Neural cell (in vitro differentiated cells): ENCODE measurements around the gene PLCZ1.

ENCODE experiments used
- EZH2 ChIP-seq: fragments of 200-600, 300-800 bp; shearing (Covaris generic), sonication (generic); IDR thresholded peaks from 2 replicates; pipeline ENCODE4 v1.6.1; 2014; ENCODE audit warnings: antibody characterized with exemption, low read length, borderline replicate concordance, mild to moderate bottlenecking; ENCODE audit not compliant: insufficient read depth, poor library complexity, severe bottlenecking
- POLR2AphosphoS5 ChIP-seq: IDR thresholded peaks from 2 replicates; pipeline ENCODE4 v1.6.1; 2012
- RAD21 ChIP-seq: fragments of 450-650 bp; conservative IDR thresholded peaks from 2 replicates; pipeline ENCODE4 v1.6.1; 2014; ENCODE audit warnings: antibody characterized with exemption, mild to moderate bottlenecking, moderate library complexity
- SMC3 ChIP-seq: fragments of 450-650 bp; conservative IDR thresholded peaks from 2 replicates; pipeline ENCODE4 v1.6.1; 2014; ENCODE audit warnings: antibody characterized with exemption, mild to moderate bottlenecking, moderate library complexity; ENCODE audit not compliant: poor library complexity
- TF ChIP-seq, protein P1 (sequence below): fragments of 450-650 bp; IDR thresholded peaks from 2 replicates; pipeline ENCODE4 v1.5.1; 2014; ENCODE audit warnings: antibody characterized with exemption, mild to moderate bottlenecking, moderate library complexity; ENCODE audit not compliant: poor library complexity, severe bottlenecking
- TF ChIP-seq, protein P2 (sequence below): IDR thresholded peaks from 2 replicates; pipeline ENCODE4 v1.6.1; 2012; ENCODE audit warnings: borderline replicate concordance

DNA sequence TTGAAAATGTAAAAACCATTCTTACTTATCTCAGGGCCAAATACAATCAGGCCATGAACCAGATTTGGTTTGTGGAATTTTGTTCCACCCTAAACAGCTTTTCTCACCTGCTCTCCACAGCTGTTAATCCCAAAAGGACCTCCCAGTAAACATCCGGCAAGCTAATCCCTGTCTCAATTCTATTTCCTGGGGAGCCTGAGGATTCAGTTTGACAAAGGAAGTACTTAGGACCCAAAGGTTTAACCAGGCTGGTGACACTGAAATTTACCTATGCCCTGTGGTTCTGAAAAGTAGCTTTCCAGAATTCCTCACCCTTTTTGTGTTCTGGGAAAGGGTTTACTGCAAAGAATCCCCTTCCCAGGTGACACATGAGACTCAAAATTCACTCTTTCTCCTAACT lies 15.1 kb upstream of the PLCZ1 start:
- TF ChIP-seq, protein P1, sequence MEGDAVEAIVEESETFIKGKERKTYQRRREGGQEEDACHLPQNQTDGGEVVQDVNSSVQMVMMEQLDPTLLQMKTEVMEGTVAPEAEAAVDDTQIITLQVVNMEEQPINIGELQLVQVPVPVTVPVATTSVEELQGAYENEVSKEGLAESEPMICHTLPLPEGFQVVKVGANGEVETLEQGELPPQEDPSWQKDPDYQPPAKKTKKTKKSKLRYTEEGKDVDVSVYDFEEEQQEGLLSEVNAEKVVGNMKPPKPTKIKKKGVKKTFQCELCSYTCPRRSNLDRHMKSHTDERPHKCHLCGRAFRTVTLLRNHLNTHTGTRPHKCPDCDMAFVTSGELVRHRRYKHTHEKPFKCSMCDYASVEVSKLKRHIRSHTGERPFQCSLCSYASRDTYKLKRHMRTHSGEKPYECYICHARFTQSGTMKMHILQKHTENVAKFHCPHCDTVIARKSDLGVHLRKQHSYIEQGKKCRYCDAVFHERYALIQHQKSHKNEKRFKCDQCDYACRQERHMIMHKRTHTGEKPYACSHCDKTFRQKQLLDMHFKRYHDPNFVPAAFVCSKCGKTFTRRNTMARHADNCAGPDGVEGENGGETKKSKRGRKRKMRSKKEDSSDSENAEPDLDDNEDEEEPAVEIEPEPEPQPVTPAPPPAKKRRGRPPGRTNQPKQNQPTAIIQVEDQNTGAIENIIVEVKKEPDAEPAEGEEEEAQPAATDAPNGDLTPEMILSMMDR, result no peak
- no peak for TF ChIP-seq POLR2AphosphoS5
- TF ChIP-seq SMC3, result no peak
- TF ChIP-seq EZH2, result no peak
- TF ChIP-seq RAD21, result no peak
- TF ChIP-seq, protein P2, sequence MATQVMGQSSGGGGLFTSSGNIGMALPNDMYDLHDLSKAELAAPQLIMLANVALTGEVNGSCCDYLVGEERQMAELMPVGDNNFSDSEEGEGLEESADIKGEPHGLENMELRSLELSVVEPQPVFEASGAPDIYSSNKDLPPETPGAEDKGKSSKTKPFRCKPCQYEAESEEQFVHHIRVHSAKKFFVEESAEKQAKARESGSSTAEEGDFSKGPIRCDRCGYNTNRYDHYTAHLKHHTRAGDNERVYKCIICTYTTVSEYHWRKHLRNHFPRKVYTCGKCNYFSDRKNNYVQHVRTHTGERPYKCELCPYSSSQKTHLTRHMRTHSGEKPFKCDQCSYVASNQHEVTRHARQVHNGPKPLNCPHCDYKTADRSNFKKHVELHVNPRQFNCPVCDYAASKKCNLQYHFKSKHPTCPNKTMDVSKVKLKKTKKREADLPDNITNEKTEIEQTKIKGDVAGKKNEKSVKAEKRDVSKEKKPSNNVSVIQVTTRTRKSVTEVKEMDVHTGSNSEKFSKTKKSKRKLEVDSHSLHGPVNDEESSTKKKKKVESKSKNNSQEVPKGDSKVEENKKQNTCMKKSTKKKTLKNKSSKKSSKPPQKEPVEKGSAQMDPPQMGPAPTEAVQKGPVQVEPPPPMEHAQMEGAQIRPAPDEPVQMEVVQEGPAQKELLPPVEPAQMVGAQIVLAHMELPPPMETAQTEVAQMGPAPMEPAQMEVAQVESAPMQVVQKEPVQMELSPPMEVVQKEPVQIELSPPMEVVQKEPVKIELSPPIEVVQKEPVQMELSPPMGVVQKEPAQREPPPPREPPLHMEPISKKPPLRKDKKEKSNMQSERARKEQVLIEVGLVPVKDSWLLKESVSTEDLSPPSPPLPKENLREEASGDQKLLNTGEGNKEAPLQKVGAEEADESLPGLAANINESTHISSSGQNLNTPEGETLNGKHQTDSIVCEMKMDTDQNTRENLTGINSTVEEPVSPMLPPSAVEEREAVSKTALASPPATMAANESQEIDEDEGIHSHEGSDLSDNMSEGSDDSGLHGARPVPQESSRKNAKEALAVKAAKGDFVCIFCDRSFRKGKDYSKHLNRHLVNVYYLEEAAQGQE, result no peak
